ENCODE results near the gene ASS1.

The ASS1 gene

GRCh38 chr9:130402243-130402642 is 42.5 kb upstream of the ASS1 start:
- no peak for TF ChIP-seq EZH2 (IDR thresholded peaks at IDR 0.05; ENCODE audit: borderline replicate concordance, low read depth, low read length, severe bottlenecking)
- no peak overlapping the region for H2AFZ ChIP-seq (ENCODE audit: low read depth, low read length)
- H3K4me2 ChIP-seq (ENCODE audit: insufficient read depth, low read length): no peak overlapping the region
- H3K27me3 ChIP-seq (ENCODE audit: insufficient read depth, low read length, poor library complexity): no peaks in the 10 kb centered on the region
- no peak for DNase-seq
- no peaks in the 10 kb centered on the region for H3K4me1 ChIP-seq (ENCODE audit: insufficient read depth, low read length)
- no peak overlapping the region for H3K4me3 ChIP-seq (ENCODE audit: low read depth in 1 of 2, low read length in 2 of 2)
- H3K9me3 ChIP-seq (ENCODE audit: insufficient read depth, low read length, severe bottlenecking): no peaks in the 10 kb centered on the region
- H4K20me1 ChIP-seq (ENCODE audit: insufficient read depth, low read length): no peaks in the 10 kb centered on the region
- no peak overlapping the region for H3K9ac ChIP-seq (ENCODE audit: low read depth, low read length)
- H3K36me3 ChIP-seq (ENCODE audit: insufficient read depth, low read length): no peaks in the 10 kb centered on the region
- no peaks in the 10 kb centered on the region for H3K79me2 ChIP-seq (ENCODE audit: insufficient read depth, low read length)
- H3K27ac ChIP-seq (ENCODE audit: low read length): no peak overlapping the region
- no peak for ATAC-seq (ENCODE audit: insufficient read depth, low read depth)

DNA sequence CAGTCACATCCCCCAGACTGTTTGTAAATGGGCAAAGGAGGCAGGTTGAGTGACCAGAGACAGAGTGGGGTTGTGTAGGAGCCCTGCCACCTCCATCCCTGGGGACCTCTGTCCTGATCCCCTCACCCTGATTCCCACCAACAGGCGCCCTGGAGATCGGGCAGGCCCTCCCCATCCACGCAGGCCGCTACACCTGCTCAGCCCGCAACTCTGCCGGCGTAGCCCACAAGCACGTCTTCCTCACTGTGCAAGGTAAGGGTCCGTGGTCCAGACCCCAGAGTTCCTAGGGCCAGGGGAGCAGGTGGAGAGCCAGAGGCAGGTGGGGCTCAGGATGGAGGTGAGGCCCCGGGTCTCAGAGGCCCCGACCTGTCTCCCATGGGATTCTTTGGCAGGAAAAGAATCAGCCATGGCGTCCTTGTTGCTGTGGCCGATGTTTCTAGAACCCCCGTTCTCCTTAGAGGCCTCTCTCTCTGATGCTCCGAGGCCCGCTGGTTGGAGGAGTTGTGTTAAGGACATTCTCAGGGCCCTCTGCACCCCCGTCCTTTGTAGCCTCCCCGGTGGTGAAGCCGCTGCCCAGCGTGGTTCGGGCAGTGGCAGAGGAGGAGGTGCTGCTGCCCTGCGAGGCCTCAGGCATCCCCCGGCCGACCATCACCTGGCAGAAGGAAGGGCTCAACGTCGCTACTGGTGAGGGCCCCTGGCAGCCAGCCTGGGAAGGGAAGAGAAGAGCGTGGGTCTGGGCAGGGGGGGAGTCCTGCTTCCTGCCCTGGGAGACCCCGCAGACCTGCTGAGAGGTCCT is 41.9 kb upstream of the ASS1 start:
- Histone ChIP-seq H4K20me1 (ENCODE audit: insufficient read depth, low read length) (no peaks in the 10 kb centered on the region), H3K79me2 (ENCODE audit: insufficient read depth, low read length) (no peaks in the 10 kb centered on the region), H3K4me3 (ENCODE audit: low read depth in 1 of 2, low read length in 2 of 2) (no peak overlapping the region), H3K36me3 (ENCODE audit: insufficient read depth, low read length) (no peaks in the 10 kb centered on the region), H3K27ac (ENCODE audit: low read length) (no peak overlapping the region), H3K4me2 (ENCODE audit: insufficient read depth, low read length) (no peak overlapping the region), H3K9ac (ENCODE audit: low read depth, low read length) (no peak overlapping the region), H3K9me3 (ENCODE audit: insufficient read depth, low read length, severe bottlenecking) (no peaks in the 10 kb centered on the region), H3K4me1 (ENCODE audit: insufficient read depth, low read length) (no peaks in the 10 kb centered on the region), H3K27me3 (ENCODE audit: insufficient read depth, low read length, poor library complexity) (no peaks in the 10 kb centered on the region), H2AFZ (ENCODE audit: low read depth, low read length) (no peak overlapping the region)
- ATAC-seq (ENCODE audit: insufficient read depth, low read depth) (no peak), DNase-seq (no peak)
- TF ChIP-seq, protein P1, sequence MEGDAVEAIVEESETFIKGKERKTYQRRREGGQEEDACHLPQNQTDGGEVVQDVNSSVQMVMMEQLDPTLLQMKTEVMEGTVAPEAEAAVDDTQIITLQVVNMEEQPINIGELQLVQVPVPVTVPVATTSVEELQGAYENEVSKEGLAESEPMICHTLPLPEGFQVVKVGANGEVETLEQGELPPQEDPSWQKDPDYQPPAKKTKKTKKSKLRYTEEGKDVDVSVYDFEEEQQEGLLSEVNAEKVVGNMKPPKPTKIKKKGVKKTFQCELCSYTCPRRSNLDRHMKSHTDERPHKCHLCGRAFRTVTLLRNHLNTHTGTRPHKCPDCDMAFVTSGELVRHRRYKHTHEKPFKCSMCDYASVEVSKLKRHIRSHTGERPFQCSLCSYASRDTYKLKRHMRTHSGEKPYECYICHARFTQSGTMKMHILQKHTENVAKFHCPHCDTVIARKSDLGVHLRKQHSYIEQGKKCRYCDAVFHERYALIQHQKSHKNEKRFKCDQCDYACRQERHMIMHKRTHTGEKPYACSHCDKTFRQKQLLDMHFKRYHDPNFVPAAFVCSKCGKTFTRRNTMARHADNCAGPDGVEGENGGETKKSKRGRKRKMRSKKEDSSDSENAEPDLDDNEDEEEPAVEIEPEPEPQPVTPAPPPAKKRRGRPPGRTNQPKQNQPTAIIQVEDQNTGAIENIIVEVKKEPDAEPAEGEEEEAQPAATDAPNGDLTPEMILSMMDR (IDR thresholded peaks at IDR 0.05; ENCODE audit: borderline replicate concordance, extremely low read depth, low read length, poor library complexity, severe bottlenecking): no peak
- TF ChIP-seq EZH2 (IDR thresholded peaks at IDR 0.05; ENCODE audit: borderline replicate concordance, low read depth, low read length, severe bottlenecking): no peak

GRCh38 chr9:130405657-130406257 is 39.0 kb upstream of the ASS1 start:
- H3K9me3 ChIP-seq (ENCODE audit: insufficient read depth, low read length, severe bottlenecking): no peaks in the 10 kb centered on the region
- no peak overlapping the region for H3K4me3 ChIP-seq (ENCODE audit: low read depth in 1 of 2, low read length in 2 of 2)
- no peaks in the 10 kb centered on the region for H4K20me1 ChIP-seq (ENCODE audit: insufficient read depth, low read length)
- ATAC-seq (ENCODE audit: insufficient read depth, low read depth) (no peak), DNase-seq (no peak)
- no peak overlapping the region for H3K4me2 ChIP-seq (ENCODE audit: insufficient read depth, low read length)
- H3K27me3 ChIP-seq (ENCODE audit: insufficient read depth, low read length, poor library complexity): no peaks in the 10 kb centered on the region
- no peaks in the 10 kb centered on the region for H3K4me1 ChIP-seq (ENCODE audit: insufficient read depth, low read length)
- H3K9ac ChIP-seq (ENCODE audit: low read depth, low read length): no peak overlapping the region
- TF ChIP-seq, protein P1 (IDR thresholded peaks at IDR 0.05; ENCODE audit: borderline replicate concordance, extremely low read depth, low read length, poor library complexity, severe bottlenecking): no peak
- no peak for TF ChIP-seq EZH2 (IDR thresholded peaks at IDR 0.05; ENCODE audit: borderline replicate concordance, low read depth, low read length, severe bottlenecking)
- H3K27ac ChIP-seq (ENCODE audit: low read length): no peak overlapping the region
- no peaks in the 10 kb centered on the region for H3K36me3 ChIP-seq (ENCODE audit: insufficient read depth, low read length)
- no peak overlapping the region for H2AFZ ChIP-seq (ENCODE audit: low read depth, low read length)
- no peaks in the 10 kb centered on the region for H3K79me2 ChIP-seq (ENCODE audit: insufficient read depth, low read length)

GRCh38 chr9:130406278-130406895 is 38.4 kb upstream of the ASS1 start:
- Histone ChIP-seq H3K27ac (ENCODE audit: low read length) (no peak overlapping the region), H3K9ac (ENCODE audit: low read depth, low read length) (no peak overlapping the region), H3K36me3 (ENCODE audit: insufficient read depth, low read length) (no peaks in the 10 kb centered on the region), H3K4me3 (ENCODE audit: low read depth in 1 of 2, low read length in 2 of 2) (no peak overlapping the region), H3K79me2 (ENCODE audit: insufficient read depth, low read length) (no peaks in the 10 kb centered on the region), H3K9me3 (ENCODE audit: insufficient read depth, low read length, severe bottlenecking) (no peaks in the 10 kb centered on the region), H4K20me1 (ENCODE audit: insufficient read depth, low read length) (no peaks in the 10 kb centered on the region), H3K27me3 (ENCODE audit: insufficient read depth, low read length, poor library complexity) (no peaks in the 10 kb centered on the region), H2AFZ (ENCODE audit: low read depth, low read length) (no peak overlapping the region), H3K4me1 (ENCODE audit: insufficient read depth, low read length) (no peaks in the 10 kb centered on the region), H3K4me2 (ENCODE audit: insufficient read depth, low read length) (no peak overlapping the region)
- TF ChIP-seq, protein P1 (IDR thresholded peaks at IDR 0.05; ENCODE audit: borderline replicate concordance, extremely low read depth, low read length, poor library complexity, severe bottlenecking): no peak
- no peak for TF ChIP-seq EZH2 (IDR thresholded peaks at IDR 0.05; ENCODE audit: borderline replicate concordance, low read depth, low read length, severe bottlenecking)
- DNase-seq (no peak), ATAC-seq (ENCODE audit: insufficient read depth, low read depth) (no peak)
